PFSK-1 (cell line): ENCODE results near the gene PTPRN2.

Experiments
- REST ChIP-seq, 2 experiments: IDR thresholded peaks; 2 replicates each; pipeline versions ENCODE4 v1.6.1 to v1.8.0; 2011 to 2012; ENCODE audit warnings: low read depth in 2 of 2, low read length in 2 of 2, control low read depth in 1 of 2, inconsistent platforms in 1 of 2, mild to moderate bottlenecking in 1 of 2, moderate library complexity in 1 of 2; ENCODE audit not compliant: insufficient read depth in 1 of 2
- TAF1 ChIP-seq: IDR thresholded peaks from 2 replicates; pipeline ENCODE4 v1.6.1; 2012; ENCODE audit warnings: low read length, control low read depth, borderline replicate concordance; ENCODE audit not compliant: insufficient read depth

- TF ChIP-seq REST (IDR thresholded peaks at IDR 0.05; ENCODE audit: insufficient read depth in 1 of 2, low read depth in 2 of 2, low read length in 2 of 2) (no peak), TAF1 (no peak)
Measured at GRCh38 chr7:157674715-157675426, 912.8 kb downstream of the PTPRN2 start.
